ENCODE measurements around the gene ZNF329.

Gene ZNF329

DNA sequence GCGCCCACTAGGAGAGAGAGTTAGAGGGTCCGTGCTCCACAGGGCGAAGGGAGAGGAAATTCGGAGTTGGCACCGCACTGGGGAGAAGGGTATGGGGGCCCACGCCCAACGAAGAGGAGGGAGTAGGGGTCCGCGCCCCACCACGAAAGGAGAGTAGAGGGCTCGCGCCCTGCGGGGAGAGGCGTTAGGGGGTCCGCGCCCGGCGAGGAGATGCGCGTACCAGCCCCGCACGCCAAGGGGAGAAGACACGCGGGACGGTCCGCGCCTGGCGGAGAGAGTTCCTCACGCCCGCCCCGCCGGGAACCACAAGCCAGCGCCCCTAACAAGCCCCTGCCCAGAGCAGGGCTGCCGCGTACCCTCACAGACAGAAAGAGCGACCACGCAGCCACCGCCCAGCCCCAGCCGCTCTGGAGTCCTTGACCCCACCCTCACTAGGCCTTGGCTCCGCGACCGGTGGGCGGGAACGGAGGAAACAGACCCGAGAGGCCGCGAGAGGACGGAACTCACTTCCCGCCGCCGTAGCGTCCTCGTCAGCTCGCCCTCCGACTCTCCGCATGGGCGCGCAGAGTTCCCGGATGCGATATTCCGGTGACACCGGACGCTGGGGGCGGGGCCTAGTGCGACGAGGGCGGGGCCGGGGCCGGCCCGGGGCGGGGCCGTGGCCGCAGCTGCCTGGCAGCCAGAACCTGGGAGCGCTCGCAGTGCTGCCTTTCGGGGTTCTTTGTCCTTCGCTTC, 32.6 kb downstream of the ZNF329 start:
- no peak for DNase-seq

DNA sequence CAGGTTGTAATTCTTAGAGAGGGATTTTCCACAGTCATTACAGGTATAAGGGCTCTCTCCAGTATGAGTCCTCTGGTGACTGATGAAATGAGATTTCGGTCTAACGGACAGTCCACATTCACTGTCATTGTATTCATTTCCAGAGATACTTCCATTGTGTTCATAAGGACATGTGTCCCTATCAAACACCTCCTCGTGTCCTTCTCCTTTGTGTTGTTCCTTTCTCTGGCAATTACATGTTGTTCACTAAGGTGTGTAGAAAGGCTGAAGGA, 42.1 kb downstream of the ZNF329 start:
- DNase-seq: no peak

DNA sequence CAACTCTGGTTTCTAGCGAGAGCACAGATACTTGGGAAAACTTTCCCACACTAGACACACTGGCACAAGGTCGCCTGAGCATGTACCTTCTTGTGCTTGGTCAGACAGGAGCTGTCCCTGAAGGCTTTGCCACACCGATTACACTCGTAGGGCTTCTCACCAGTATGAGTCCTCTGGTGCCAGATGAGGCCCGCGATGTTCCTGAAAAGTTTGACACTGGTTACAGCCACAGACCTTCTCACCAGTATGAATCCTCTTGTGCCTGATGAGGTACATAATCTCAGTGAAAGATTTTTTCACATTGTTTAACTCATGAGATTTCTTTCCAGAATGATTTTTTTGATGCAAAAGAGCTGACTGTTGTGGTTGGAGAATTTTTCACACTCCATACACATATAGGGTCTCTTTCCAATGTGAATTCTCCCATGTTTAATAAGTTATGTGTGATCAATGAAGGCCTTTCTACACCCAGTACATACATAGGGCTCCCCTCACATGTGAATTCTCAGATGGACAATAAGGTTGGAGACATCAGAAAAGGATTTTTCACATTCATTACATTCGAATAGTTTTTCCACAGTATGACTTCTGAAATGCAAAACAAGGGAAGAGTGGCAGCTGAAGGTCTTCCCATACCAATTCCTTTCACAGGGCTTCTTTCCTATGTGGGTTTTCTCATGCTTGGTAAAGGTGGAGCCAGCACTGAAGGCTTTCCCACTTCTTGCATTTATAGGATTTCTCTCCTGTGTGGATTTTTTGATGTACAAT, 42.6 kb downstream of the ZNF329 start:
- no peak for DNase-seq

GRCh38 chr19:58098682-58098998, 51.9 kb downstream of the ZNF329 start:
- no peak for DNase-seq

- DNase-seq: peak; percentile 95
Measured at GRCh38 chr19:58097781-58098681, 52.6 kb downstream of the ZNF329 start, which contains the start of gene ZSCAN18. Gene ZSCAN18, minus strand, starts transcription at chr19:58098231. Its CDS starts 7,964 bp downstream, at chr19:58090267.

- DNase-seq: no peak
Measured at GRCh38 chr19:58097349-58097748, 53.2 kb downstream of the ZNF329 start.

DNA sequence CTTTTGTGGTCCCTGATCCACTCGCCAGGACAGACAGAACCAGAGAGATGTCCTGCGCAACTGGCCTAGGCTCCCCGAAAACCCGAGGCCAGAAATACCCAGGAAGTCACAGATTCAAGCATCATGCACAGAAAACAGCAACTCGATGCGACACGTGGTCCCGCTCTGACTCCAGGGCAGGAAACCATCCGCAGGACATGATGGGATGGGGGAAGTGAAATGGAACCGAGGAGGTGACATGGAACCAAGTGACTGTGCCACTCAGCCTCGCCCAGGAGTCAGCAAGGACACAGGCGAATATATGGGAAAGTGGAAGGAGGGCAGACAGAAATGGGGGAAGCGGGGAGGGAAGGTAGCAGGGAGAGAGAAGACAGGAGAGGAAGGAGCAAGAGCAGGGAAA, 53.7 kb downstream of the ZNF329 start:
- DNase-seq: no peak

- DNase-seq: no peak
Measured at GRCh38 chr19:58095328-58095727, 55.3 kb downstream of the ZNF329 start.

- no peak for DNase-seq
Measured at GRCh38 chr19:58093071-58093470, 57.5 kb downstream of the ZNF329 start.

GRCh38 chr19:58091251-58091995, 59.2 kb downstream of the ZNF329 start:
- DNase-seq: no peak

DNA sequence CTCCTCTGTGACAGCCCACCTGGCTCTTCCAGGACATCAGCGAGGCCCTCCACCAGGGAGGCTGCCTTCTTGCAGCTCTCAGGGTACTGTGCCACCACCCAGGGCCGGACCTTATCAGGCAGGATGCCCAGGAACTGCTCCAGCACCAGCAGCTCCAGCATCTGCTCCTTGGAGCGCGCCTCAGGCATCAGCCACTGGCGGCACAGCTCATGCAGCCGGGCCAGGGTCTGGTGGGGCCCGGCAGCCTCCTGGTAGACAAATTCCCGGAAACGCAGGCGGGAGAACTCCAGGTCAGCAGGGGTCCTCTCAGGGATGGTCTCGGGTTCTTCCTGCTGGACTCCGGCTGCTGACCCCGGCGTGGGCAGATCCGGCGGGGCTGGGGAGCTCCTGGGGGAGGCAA, 60.7 kb downstream of the ZNF329 start:
- DNase-seq: no peak

- DNase-seq: no peak
Measured at GRCh38 chr19:58088521-58089052, 62.0 kb downstream of the ZNF329 start.

DNA sequence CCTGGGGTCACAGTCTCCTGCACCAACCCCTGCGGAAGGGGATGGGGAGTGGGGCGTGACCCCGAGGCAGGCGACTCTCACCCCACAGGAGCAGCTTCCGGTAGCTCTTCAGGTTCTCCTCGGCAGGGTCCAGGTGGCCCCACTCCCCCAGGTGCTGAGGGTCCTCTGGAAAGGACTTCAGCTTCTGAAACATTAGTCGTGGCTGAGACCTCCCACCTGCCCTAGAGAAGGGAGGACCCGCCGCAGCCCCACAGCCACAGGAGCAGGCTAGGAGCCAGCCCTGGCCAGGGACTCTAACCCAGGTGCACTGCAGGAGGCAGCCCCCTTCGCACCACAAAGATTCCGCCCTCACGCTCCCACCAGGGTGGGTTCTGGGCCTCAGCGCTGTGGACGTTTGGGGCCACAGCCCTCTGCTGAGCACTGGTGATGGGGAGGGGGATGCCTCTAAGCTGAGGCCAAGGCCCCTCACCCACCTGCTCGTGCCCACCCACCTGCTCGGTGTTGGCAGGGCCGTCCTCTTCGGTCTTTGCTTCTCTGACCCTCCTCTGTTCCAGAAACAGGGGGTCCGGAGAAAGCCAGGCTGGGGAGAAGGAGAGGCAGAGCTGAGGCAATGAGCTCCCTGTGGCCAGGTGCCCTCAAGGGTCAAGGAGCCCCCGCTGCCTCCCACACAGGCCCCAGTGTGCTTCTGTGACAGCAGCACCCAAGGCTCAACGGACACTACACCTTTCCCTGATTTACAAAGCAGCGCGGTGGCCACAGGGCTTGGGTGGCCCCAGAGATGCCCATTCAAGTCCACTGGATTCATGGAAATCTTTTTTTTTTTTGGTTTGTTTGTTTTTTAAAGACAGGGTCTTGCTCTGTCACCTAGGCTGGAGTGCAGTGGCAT, 63.5 kb downstream of the ZNF329 start:
- DNase-seq: no peak

DNA sequence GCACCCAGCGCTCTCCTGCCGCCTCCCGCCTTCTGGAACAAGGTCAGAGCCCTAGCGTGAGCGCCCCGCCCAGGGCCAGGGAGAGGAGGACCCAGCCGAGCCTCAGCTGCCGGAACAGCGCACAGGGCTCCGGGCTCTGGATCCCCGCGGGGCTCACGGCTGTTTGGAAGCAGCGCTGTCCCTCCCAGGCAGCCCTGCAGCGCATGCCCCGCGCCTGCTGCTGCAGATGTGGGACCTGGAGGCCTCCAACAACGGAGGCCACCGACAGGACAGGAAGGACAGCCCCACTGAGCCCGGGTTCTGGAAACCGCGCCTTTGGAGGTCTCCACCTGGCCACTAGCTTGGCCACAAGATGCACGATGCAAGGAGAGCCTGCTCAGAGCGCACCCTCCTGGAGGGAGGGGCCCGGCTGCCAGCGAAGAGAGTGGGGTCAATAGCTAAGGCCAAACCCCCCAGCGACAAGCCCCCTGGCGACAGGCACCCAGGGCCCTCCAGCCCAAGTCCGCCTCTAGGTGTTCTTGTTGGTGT, 65.2 kb downstream of the ZNF329 start:
- no peak for DNase-seq

GRCh38 chr19:58084596-58085347, 65.8 kb downstream of the ZNF329 start:
- DNase-seq: no peak

- DNase-seq: no peak
Measured at GRCh38 chr19:58083021-58083420, 67.6 kb downstream of the ZNF329 start.

GRCh38 chr19:58079792-58080191, 70.8 kb downstream of the ZNF329 start:
- DNase-seq: no peak

Data from NCI-H2171 treated with DMSO at 0.1 percent for 48 hours (cell line).